Vagina (tissue), 2 donors: ENCODE measurements around the gene RBFOX1. TPM values are rescaled to one million over a fixed set of nuclear protein-coding genes. Genes with fewer than 3 reads are reported as not detected.

Source experiments
- DNase-seq, 2 donors: peaks; one replicate each; pipeline ENCODE4 v3.0.0-alpha.2; 2017; ENCODE audit errors: extremely low spot score in 2 of 2
- H3K27ac ChIP-seq: fragments of 200-600 bp; sonication (generic); one replicate; pipeline ENCODE4 v1.5.1; 2019
- H3K27me3 ChIP-seq: fragments of 200-600 bp; sonication (generic); one replicate; pipeline ENCODE4 v1.5.1; 2019
- H3K36me3 ChIP-seq, 2 donors: fragments of 200-600 bp; sonication (generic); one replicate each; pipeline ENCODE4 v1.5.1; 2017 to 2019
- H3K4me1 ChIP-seq: fragments of 200-600 bp; sonication (generic); one replicate; pipeline ENCODE4 v1.5.1; 2019
- H3K4me3 ChIP-seq, 2 donors: fragments of 200-600 bp; sonication (generic); 1 replicate in 1 of 2; 2 replicates in 1 of 2; pipeline ENCODE4 v1.5.1; 2016 to 2019
- H3K9me3 ChIP-seq: fragments of 200-600 bp; sonication (generic); one replicate; pipeline ENCODE4 v1.5.1; 2019
- CTCF ChIP-seq, 3 experiments: fragments of 450-650 bp in 2 of 3; fragments of 200-600 bp in 1 of 3; sonication (generic) in 1 of 3; IDR thresholded peaks; one replicate each; pipeline ENCODE4 v1.5.1; 2017 to 2019; ENCODE audit warnings: antibody characterized with exemption in 3 of 3, mild to moderate bottlenecking in 2 of 3, moderate library complexity in 2 of 3
- POLR2A ChIP-seq, 2 donors: fragments of 450-650 bp; IDR thresholded peaks; one replicate each; pipeline ENCODE4 v1.6.1; 2017; ENCODE audit warnings: antibody characterized with exemption in 2 of 2, mild to moderate bottlenecking in 2 of 2, moderate library complexity in 2 of 2
- POLR2AphosphoS5 ChIP-seq, 2 donors: sonication (generic); formaldehyde crosslinking; IDR thresholded peaks; one replicate each; pipeline ENCODE4 v1.9.0; 2017; ENCODE audit warnings: antibody characterized with exemption in 2 of 2, mild to moderate bottlenecking in 2 of 2, low read depth in 1 of 2; ENCODE audit not compliant: insufficient read depth in 1 of 2
- intact Hi-C: fragments of 100-400 bp; cut with DNase I; formaldehyde crosslinking; loops from one replicate; pipeline ENCODE4 v1.15.1; 2023
- total RNA-seq: library from RNA; depleted of rRNA; stranded (reverse); fragments of >200 nt; gene quantifications from one replicate; pipeline ENCODE4 v1.2.3, GENCODE V29; 2016

The RBFOX1 gene
- total RNA-seq, result 6.6 TPM

- no peaks in the 10 kb centered on the region for H3K4me1 ChIP-seq
- H3K27ac ChIP-seq, result no peak within 1 kb of the TSS
- no peaks in the 10 kb centered on the region for H3K9me3 ChIP-seq
- no peaks in the 10 kb centered on the region for H3K27me3 ChIP-seq
- DNase-seq, result no peak
- H3K4me3 ChIP-seq, result no peak within 1 kb of the TSS
- TF ChIP-seq POLR2AphosphoS5 (IDR thresholded peaks at IDR 0.05; ENCODE audit: insufficient read depth in 1 of 2, low read depth in 1 of 2), result no peak
- no peak for TF ChIP-seq POLR2A (IDR thresholded peaks at IDR 0.05)
- TF ChIP-seq CTCF (IDR thresholded peaks at IDR 0.05), result no peak
- H3K36me3 ChIP-seq, result no peaks in the 10 kb centered on the region
- intact Hi-C loops, result no loop called here
These were observed at the start of gene RBFOX1 for GRCh38 chr16:7332611-7333010. Gene RBFOX1, plus strand, starts transcription at chr16:7332845.

- no peaks in the 10 kb centered on the region for H3K4me1 ChIP-seq
- TF ChIP-seq POLR2A (IDR thresholded peaks at IDR 0.05) (no peak), CTCF (IDR thresholded peaks at IDR 0.05) (no peak), POLR2AphosphoS5 (IDR thresholded peaks at IDR 0.05; ENCODE audit: insufficient read depth in 1 of 2, low read depth in 1 of 2) (no peak)
- intact Hi-C loops, result no loop called here
- DNase-seq, result no peak
- no peak overlapping the region for H3K27ac ChIP-seq
- no peaks in the 10 kb centered on the region for H3K9me3 ChIP-seq
- no peak overlapping the region for H3K4me3 ChIP-seq
- H3K27me3 ChIP-seq, result no peaks in the 10 kb centered on the region
- H3K36me3 ChIP-seq, result no peaks in the 10 kb centered on the region
These were observed 47.9 kb upstream of the RBFOX1 start for GRCh38 chr16:7284780-7285179.

GRCh38 chr16:7285520-7285919 is 47.1 kb upstream of the RBFOX1 start:
- TF ChIP-seq POLR2AphosphoS5 (IDR thresholded peaks at IDR 0.05; ENCODE audit: insufficient read depth in 1 of 2, low read depth in 1 of 2), result no peak
- no peak for TF ChIP-seq POLR2A (IDR thresholded peaks at IDR 0.05)
- no peaks in the 10 kb centered on the region for H3K36me3 ChIP-seq

GRCh38 chr16:7289299-7289698 is 43.3 kb upstream of the RBFOX1 start:
- Histone ChIP-seq H3K4me1 (no peaks in the 10 kb centered on the region), H3K9me3 (no peaks in the 10 kb centered on the region), H3K27ac (no peak overlapping the region), H3K4me3 (no peak overlapping the region), H3K27me3 (no peaks in the 10 kb centered on the region), H3K36me3 (no peaks in the 10 kb centered on the region)
- TF ChIP-seq POLR2AphosphoS5 (IDR thresholded peaks at IDR 0.05; ENCODE audit: insufficient read depth in 1 of 2, low read depth in 1 of 2) (no peak), POLR2A (IDR thresholded peaks at IDR 0.05) (no peak), CTCF (IDR thresholded peaks at IDR 0.05) (no peak)
- DNase-seq, result no peak
- intact Hi-C loops, result no loop called here

More at GRCh38 chr16:7285520-7285919, 47.1 kb upstream of the RBFOX1 start:
- no peak for DNase-seq
- Histone ChIP-seq H3K4me1 (no peaks in the 10 kb centered on the region), H3K4me3 (no peak overlapping the region), H3K27me3 (no peaks in the 10 kb centered on the region), H3K27ac (no peak overlapping the region), H3K9me3 (no peaks in the 10 kb centered on the region)
- intact Hi-C loops, result no loop called here

- intact Hi-C loops, result no loop called here
- no peak for TF ChIP-seq POLR2A (IDR thresholded peaks at IDR 0.05)
- no peak for TF ChIP-seq CTCF (IDR thresholded peaks at IDR 0.05)
- no peak for TF ChIP-seq POLR2AphosphoS5 (IDR thresholded peaks at IDR 0.05; ENCODE audit: insufficient read depth in 1 of 2, low read depth in 1 of 2)
- no peak for DNase-seq
- no peak overlapping the region for H3K27ac ChIP-seq
- H3K27me3 ChIP-seq, result no peaks in the 10 kb centered on the region
- H3K4me3 ChIP-seq, result no peak overlapping the region
- no peaks in the 10 kb centered on the region for H3K9me3 ChIP-seq
- no peaks in the 10 kb centered on the region for H3K36me3 ChIP-seq
- no peaks in the 10 kb centered on the region for H3K4me1 ChIP-seq
These were observed 42.0 kb upstream of the RBFOX1 start for GRCh38 chr16:7290682-7291081.
